ENCODE measurements around the gene BLVRA.

The BLVRA gene

GRCh38 chr7:43750016-43750887, 8.2 kb upstream of the BLVRA start:
- DNase-seq: no peak

GRCh38 chr7:43752411-43752810, 6.1 kb upstream of the BLVRA start:
- DNase-seq: no peak

- no peak for DNase-seq
Measured at GRCh38 chr7:43753271-43753810, 5.1 kb upstream of the BLVRA start.

- no peak for DNase-seq
Measured at GRCh38 chr7:43753843-43754242, 4.6 kb upstream of the BLVRA start.

- no peak for DNase-seq
Measured at GRCh38 chr7:43754596-43754995, 3.9 kb upstream of the BLVRA start.

GRCh38 chr7:43756368-43757072, 2.0 kb upstream of the BLVRA start:
- DNase-seq: no peak

- DNase-seq: peak; percentile 52
Measured at GRCh38 chr7:43757073-43757720, 1.3 kb upstream of the BLVRA start.

GRCh38 chr7:43758822-43759683, 573 bp downstream of the BLVRA start:
- peak; percentile 83 for DNase-seq

GRCh38 chr7:43760861-43761260, 2.4 kb downstream of the BLVRA start:
- peak; percentile 33 for DNase-seq

GRCh38 chr7:43761382-43761781, 2.9 kb downstream of the BLVRA start:
- no peak for DNase-seq

- peak; percentile 26 for DNase-seq
Measured at GRCh38 chr7:43761938-43762692, 3.6 kb downstream of the BLVRA start.

- DNase-seq: peak; percentile 41
Measured at GRCh38 chr7:43763183-43763582, 4.7 kb downstream of the BLVRA start.

- peak; percentile 59 for DNase-seq
Measured at GRCh38 chr7:43764039-43764761, 5.7 kb downstream of the BLVRA start.

GRCh38 chr7:43764807-43765491, 6.5 kb downstream of the BLVRA start:
- DNase-seq: peak; percentile 47

GRCh38 chr7:43766564-43766963, 8.1 kb downstream of the BLVRA start:
- DNase-seq: peak; percentile 30

GRCh38 chr7:43767311-43767710, 8.8 kb downstream of the BLVRA start:
- no peak for DNase-seq

- peak; percentile 24 for DNase-seq
Measured at GRCh38 chr7:43768201-43768886, 9.9 kb downstream of the BLVRA start.

GRCh38 chr7:43768887-43769272, 10.4 kb downstream of the BLVRA start:
- peak; percentile 11 for DNase-seq

GRCh38 chr7:43769281-43769680, 10.8 kb downstream of the BLVRA start:
- no peak for DNase-seq
